CD1c-positive myeloid dendritic cell (primary cell): ENCODE results near the gene SPIC.

ENCODE experiments used
- DNase-seq: peaks from one replicate; pipeline ENCODE4 v3.0.0-alpha.2; 2016; ENCODE audit errors: extremely low spot score

The SPIC gene

DNA sequence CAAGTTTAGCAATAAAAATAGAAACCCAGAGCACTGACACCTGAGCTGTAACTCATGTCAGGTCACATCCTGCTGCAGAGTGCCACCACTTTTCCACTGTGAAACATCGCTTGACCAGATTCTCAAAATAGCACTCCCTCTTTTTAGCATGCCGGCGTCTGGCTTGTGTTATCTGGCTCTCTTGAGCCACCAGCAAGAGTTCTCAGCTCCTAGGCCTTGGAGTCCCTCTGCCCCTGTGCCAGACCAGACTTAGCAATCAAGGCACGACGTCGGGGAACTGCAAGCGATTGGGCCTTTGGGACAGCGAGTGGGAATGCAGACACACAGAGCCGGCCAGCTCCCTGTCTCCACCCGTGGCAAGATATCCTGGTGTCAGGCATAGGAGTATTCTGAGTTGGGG, 52.5 kb downstream of the SPIC start:
- DNase-seq, result no peak

GRCh38 chr12:101536069-101536674, 61.0 kb downstream of the SPIC start:
- no peak for DNase-seq
